HG02678 (cell line): ENCODE measurements around the gene RELT.

Source experiments
- ATAC-seq: cut with Tn5 transposase; IDR thresholded peaks from one replicate; pipeline ENCODE4 v1.9.1; 2021; ENCODE audit warnings: mild to moderate bottlenecking, moderate library complexity; ENCODE audit not compliant: unreplicated experiment

RELT gene

DNA sequence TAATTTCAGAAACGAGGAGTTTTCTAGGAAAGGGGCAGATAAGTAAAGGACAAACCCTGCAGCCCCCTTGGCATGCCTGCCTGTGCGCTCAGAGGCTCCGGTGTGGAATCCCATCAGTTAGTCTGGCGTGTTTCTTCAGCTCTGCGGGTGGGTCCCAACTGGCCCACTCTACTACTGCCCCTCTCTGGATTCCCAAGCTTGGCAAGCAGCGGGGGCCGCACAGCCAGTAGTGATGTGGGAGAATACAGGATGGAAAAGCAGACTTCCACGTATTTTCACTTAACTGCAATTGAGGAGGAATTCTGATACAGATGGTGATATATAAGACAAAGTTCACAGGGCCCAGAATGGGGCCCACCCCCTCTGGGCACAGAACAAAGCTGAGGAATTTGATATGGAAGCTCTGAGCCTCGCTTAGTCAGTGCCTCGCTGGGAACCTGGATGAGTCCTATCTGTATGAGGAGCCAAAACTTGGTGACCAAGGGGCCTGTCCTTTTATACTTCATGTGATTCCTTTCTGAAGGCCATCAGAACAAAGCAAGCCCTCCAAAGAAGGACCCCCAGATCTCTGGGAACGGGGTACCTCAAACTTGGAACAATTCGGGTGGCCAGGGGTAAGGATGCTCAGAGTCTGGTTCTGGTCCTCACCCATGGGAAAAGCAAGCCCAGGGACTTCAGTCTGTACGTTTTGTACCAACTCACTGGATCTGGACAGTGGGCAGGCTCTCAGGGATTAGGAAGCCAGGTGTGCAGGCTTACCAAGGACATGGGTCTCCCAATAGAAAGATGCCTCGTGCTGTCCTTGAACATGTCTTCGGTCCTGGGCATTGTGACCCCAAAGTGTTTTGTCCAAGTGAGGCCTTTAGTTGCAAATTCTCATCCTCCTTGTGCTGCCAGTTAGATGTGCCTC, 26.0 kb downstream of the RELT start:
- no peak for ATAC-seq

GRCh38 chr11:73402834-73403185, 26.6 kb downstream of the RELT start:
- no peak for ATAC-seq

DNA sequence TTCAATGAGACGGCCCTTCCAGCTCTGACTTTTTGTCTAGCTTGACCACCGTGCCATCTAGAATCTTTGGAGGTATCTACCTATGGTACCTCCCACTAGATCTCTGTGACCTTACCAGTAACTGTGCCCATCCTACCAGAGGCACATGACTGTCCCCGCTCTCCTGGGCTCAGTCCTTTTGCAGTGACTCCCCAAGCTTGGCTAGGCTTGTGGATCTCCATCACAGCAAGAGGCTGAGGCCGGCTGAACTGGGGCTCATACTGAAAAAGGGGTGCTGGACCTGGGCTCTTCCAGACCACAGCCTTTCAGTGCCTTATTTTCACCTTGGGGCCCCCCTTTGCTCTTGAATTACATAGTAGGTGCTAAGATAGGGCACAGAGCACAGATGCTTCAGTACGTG, 27.3 kb downstream of the RELT start:
- no peak for ATAC-seq

GRCh38 chr11:73404048-73404447, 27.8 kb downstream of the RELT start:
- no peak for ATAC-seq

DNA sequence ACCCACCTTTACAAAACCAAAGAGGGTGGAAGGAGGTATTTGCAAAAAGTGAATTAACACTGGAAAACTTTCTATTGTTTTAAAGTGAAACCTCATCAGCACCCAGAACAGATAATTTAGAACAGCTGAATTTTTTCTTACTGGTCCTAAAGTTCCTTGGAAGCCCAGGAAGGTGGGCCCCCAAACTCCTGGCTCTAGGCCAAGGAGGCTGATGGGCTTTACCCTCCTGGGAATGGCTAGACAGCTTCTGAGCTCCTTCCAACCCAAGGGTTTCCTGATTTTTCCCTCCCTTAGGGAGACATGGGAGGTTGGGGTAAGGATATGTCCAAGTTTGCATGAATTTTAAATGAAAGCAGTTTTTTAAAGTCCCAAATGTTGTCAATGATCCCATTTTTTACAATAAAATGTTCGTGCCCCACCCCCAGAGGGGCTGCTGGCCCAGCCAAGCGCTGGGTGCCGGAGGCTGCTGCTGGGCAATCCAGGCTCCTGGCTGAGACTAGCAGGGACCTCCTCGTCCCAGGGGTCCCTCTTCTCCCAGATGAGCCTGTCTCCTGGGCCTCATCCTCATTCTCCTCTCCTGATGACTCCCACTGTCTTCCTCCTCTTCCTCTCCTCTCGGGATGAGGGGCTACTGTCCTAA, 28.4 kb downstream of the RELT start:
- no peak for ATAC-seq

DNA sequence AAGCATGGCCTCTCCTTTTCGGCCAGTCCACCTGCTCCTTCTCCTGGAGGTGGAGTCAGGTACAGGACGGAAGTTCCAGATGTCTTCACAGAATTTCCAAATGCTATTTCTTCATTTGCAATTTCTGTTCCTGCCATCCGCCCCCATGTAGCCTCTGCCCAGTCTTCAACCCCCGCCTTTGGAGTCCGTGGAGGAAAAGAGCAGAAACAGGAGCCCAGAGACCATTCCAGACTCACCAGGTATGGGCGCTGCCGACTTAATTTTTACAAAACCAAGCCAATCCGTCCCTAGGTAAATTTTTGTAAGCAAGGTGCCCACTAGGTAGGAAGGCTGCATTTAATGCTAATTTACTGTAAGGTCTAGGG, 28.9 kb downstream of the RELT start:
- ATAC-seq: no peak

GRCh38 chr11:73406131-73406530, 29.9 kb downstream of the RELT start:
- ATAC-seq: no peak

DNA sequence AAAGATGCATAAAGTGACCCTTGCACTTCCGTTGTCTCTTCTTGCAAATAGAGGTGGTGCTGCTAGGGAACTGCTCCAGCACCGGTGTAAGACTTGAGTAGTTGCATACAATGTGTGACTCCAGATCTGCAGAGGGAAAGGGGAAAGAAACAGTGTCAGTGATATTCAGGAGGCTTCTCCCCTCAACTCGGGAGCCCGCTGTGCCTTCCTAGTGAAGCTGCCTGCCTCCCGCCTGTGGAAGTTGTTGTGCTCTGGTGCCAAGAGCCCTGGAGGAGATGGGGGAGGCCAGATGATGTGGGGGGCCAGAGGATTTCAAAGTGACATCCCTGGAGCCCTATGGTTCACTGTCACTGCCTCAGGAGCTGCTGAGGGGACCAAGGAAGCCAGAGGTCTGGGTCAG, 30.4 kb downstream of the RELT start:
- no peak for ATAC-seq

GRCh38 chr11:73409431-73409830, 33.2 kb downstream of the RELT start:
- ATAC-seq: no peak

DNA sequence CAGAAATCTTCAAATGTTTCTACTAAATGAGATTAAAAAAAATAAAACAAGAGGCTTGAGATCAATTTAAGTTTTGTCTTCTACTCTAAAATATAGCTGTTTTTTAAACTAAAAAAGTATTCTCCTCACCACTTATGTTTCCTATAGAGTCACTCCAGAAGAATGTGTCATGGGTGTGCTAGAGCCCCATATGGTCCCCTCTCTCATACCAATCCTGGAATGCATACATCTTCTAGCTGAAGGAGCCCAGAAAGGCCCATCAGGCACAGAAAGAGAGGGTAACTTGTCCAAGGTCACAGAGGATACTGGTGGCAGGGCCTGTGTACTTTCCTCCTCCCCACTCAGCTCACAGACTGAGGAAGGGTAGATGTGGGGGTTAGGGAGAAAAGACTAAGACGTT, 34.4 kb downstream of the RELT start:
- ATAC-seq: no peak

- no peak for ATAC-seq
Observed at GRCh38 chr11:73411031-73411430, 34.8 kb downstream of the RELT start.

DNA sequence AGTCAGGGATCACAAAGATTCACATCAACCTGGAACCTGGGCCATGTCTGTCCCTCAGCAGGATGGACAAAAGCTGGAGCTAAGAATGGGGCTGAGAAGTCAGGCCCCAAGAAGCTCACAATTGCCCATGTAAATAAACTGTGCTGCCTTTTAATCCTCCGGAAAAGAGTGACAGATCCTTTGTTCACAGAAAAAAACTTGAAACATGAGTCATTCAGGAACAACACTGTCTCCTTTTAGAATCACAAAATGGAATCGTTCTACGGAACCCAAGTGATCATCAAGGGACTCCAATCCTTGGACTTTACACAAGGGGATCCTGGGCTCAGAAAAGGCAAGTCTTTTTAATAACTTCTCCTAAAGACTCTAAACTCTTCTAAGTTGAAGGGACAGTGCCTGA, 36.1 kb downstream of the RELT start:
- no peak for ATAC-seq

GRCh38 chr11:73413256-73413655, 37.1 kb downstream of the RELT start:
- no peak for ATAC-seq

GRCh38 chr11:73414977-73415651, 38.9 kb downstream of the RELT start:
- no peak for ATAC-seq

DNA sequence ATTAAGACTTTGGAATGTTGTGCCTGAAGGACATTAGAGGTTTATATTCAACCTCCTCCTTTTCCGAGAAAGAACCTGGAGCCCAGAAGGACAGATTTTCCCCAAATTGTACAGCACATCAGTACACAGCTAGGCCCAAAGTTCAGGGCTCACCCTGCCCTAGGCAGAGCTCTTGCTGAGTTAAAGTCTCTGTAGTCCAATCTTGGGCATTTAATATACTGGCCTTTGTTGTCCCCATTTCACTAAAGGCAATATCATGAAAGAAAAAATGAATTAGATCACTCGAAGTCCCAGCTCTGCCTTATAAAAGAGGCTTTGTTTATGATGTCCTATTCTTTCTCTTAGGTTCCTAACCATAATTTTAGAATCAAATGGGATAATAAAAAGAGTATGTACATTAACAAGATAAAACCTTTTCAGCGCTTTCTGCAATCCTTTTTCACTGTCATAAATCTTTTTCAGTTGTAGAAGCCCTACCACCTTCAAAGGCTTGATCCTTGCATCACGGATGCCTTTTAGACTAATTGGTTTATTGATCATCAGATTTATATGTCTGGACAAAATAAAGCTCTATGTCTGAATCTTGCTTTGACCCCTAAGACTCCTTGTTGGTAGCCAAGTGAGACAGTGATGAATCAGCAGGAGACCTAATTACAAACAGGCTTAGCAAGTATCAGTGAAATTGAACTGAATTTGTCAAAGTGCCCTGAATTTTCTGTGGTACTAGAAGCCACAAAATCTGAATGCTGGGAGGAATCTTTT, 39.8 kb downstream of the RELT start:
- ATAC-seq: no peak

DNA sequence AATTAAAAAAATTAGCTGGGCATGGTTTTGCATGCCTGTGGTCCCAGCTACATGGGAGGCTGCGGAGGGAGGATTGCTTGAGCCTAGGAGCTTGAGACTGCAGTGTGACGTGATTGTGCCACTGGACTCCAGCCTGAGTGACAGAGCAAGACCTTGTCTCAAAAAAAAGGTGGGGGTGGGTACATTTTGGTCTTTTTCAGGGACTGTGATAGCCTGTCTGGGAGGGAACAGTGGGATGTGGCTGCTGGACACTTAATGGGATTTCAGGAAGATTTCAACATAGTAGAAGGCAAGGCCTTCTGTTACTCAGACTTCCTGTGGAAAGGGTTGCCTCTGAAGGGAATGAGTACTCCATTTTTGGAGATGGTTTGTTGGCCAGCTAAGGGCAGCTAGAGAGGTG, 40.6 kb downstream of the RELT start:
- no peak for ATAC-seq

DNA sequence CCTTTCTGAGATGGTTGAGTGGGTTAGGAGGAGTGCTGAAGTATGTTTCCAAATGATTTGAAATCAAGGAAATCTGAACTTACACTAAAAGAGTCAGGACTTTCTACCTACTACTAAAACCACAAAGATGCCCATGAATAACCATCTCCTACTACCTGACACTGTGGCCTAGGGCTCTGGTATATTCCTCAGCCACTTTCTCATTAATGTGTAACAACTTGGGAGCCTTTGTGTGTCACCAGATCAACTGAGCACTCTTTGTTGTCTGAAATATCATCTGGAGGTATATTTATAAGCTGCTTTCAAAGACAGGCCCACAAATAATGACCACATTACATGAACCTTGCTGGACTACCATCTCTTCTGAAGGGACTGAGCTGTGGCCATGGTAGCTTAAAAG, 43.9 kb downstream of the RELT start:
- no peak for ATAC-seq

GRCh38 chr11:73422886-73423285, 46.7 kb downstream of the RELT start:
- ATAC-seq: no peak

GRCh38 chr11:73423506-73423905, 47.3 kb downstream of the RELT start:
- no peak for ATAC-seq

DNA sequence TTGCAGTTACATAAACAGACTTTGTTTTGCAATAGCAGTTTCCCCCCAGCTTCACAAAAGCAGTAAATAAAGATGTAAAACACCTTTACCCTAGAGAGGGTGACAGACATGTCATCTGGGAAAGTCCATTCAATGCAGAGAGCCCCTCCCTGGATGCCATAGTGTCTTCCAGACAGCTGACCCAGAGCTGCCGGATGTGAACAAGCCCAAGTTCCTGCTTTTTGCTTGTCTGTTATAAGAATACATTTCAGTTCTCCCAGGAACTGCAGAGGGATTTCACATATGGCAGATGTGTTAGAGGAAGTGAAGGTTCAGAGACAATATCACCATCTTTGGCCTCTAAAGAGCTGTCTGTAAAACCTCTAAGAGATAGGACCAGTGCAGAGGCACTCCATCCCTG, 48.9 kb downstream of the RELT start:
- ATAC-seq: no peak

DNA sequence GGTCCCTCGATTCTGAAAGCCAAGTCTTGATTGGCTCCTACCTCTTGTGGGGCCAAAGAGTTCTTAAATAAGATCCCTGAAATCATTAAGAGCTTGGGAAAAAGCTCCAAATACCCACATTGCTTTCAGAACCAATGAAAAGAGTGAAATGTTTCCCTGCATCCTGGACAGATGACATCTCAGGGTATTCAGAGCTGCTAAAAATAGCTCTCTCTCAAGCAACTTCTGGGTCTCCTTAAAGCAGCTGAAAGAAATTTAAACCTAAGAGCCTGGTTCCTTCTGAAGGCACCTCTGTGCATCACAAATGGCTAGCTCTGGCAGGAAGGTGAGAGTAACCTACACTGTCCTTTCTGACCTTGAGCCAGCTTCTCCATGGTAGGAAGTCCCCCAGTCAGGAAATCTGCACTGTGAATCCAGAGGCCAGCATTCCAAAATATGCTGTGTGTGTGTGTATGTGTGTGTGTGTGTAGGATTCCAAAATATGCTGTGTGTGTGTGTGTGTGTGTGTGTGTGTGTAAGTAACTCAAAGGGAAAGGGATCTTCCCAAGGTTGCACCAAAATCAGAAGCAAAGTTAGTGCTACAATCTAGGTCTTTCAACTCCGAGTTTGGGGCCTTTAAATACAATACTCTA, 50.1 kb downstream of the RELT start:
- no peak for ATAC-seq
